H1 (cell line): ENCODE data around the gene ATP13A2. TPM values are rescaled to one million over a fixed set of nuclear protein-coding genes. Genes with fewer than 3 reads are reported as not detected.

Experiments used
- CTCF ChIA-PET: fragments of 300-600 bp; sonication (Branson Sonifier 250); formaldehyde crosslinking; loops from one replicate; lab custom pipeline; 2021; ENCODE audit not compliant: partially characterized antibody; lab: Charles Lee
- POLR2A ChIA-PET: fragments of 300-600 bp; sonication (Branson Sonifier 250); formaldehyde crosslinking; loops from one replicate; lab custom pipeline; 2021; ENCODE audit warnings: inconsistent platforms; ENCODE audit not compliant: partially characterized antibody; lab: Charles Lee
- DNase-seq, 2 experiments: peaks; one replicate each; pipeline versions ENCODE4 v3.0.0 to v3.0.0-alpha.2; 2010 to 2022; ENCODE audit warnings: low spot score in 2 of 2, low read depth in 1 of 2, mixed read lengths in 1 of 2
- FAIRE-seq: peaks from 2 replicates; lab custom pipeline; 2011; peaks lifted over from hg19 to GRCh38; lab: Jason Lieb, UNC
- H2AFZ ChIP-seq: 2 replicates; pipeline ENCODE4 v1.8.1; 2012; ENCODE audit warnings: low read length, inconsistent platforms
- H2AK5ac ChIP-seq: 2 replicates; pipeline ENCODE4 v1.6.1; 2013; ENCODE audit warnings: low read depth, low read length
- H2BK120ac ChIP-seq: replicated peaks from 2 replicates; pipeline ENCODE3; 2013; ENCODE audit warnings: low read depth, low read length, inconsistent platforms
- H2BK12ac ChIP-seq: 2 replicates; pipeline ENCODE4 v1.6.1; 2013; ENCODE audit warnings: low read depth, low read length
- H2BK15ac ChIP-seq: 2 replicates; pipeline ENCODE4 v1.6.1; 2013; ENCODE audit warnings: low read length
- H2BK20ac ChIP-seq: 2 replicates; pipeline ENCODE4 v1.6.1; 2013; ENCODE audit warnings: low read length
- H2BK5ac ChIP-seq: 2 replicates; pipeline ENCODE4 v1.6.1; 2013; ENCODE audit warnings: low read depth, low read length
- H3K14ac ChIP-seq: 2 replicates; pipeline ENCODE4 v1.6.1; 2013; ENCODE audit warnings: inconsistent platforms; ENCODE audit not compliant: insufficient read length
- H3K18ac ChIP-seq: 2 replicates; pipeline ENCODE4 v1.6.1; 2013; ENCODE audit warnings: low read length; ENCODE audit errors: extremely low read depth
- H3K23ac ChIP-seq: 2 replicates; pipeline ENCODE4 v1.6.1; 2013; ENCODE audit warnings: inconsistent platforms; ENCODE audit not compliant: insufficient read length
- H3K23me2 ChIP-seq: 2 replicates; pipeline ENCODE4 v1.6.1; 2013; ENCODE audit warnings: low read depth, low read length
- H3K27ac ChIP-seq: 2 replicates; pipeline ENCODE4 v1.6.1; 2011; ENCODE audit warnings: low read depth, low read length, inconsistent platforms
- H3K27me3 ChIP-seq, 4 experiments: replicated peaks in 1 of 4; 1 replicate in 1 of 4; 2 replicates in 3 of 4; pipeline versions ENCODE4 v1.6.1 to v1.8.1; 2011 to 2013; ENCODE audit warnings: low read length in 3 of 4, mild to moderate bottlenecking in 3 of 4, inconsistent platforms in 2 of 4, mixed read lengths in 2 of 4, moderate library complexity in 1 of 4; ENCODE audit not compliant: control insufficient read depth in 3 of 4, insufficient read depth in 3 of 4; ENCODE audit errors: extremely low read depth in 1 of 4
- H3K36me3 ChIP-seq, 4 experiments: 2 replicates each; pipeline versions ENCODE4 v1.6.1 to v1.8.1; 2011 to 2013; ENCODE audit warnings: mild to moderate bottlenecking in 4 of 4, low read length in 3 of 4, moderate library complexity in 2 of 4, control low read depth in 1 of 4, inconsistent platforms in 1 of 4; ENCODE audit not compliant: insufficient read depth in 4 of 4, control insufficient read depth in 2 of 4
- H3K4ac ChIP-seq: replicated peaks from 2 replicates; pipeline ENCODE3; 2013; ENCODE audit warnings: low read length, low read depth, mixed read lengths, inconsistent platforms; ENCODE audit not compliant: insufficient read length
- H3K4me1 ChIP-seq, 4 experiments: replicated peaks in 1 of 4; 1 replicate in 1 of 4; 2 replicates in 3 of 4; pipeline versions ENCODE4 v1.6.1 to v1.8.1; 2011 to 2013; ENCODE audit warnings: low read length in 3 of 4, inconsistent platforms in 2 of 4, mixed read lengths in 1 of 4; ENCODE audit not compliant: insufficient read depth in 4 of 4, control insufficient read depth in 3 of 4
- H3K4me2 ChIP-seq, 2 experiments: 2 replicates each; pipeline versions ENCODE4 v1.6.1 to v1.8.1; 2011 to 2013; ENCODE audit warnings: low read depth in 2 of 2, low read length in 2 of 2, control low read depth in 1 of 2, inconsistent platforms in 1 of 2, mild to moderate bottlenecking in 1 of 2; ENCODE audit not compliant: insufficient read depth in 1 of 2
- H3K4me3 ChIP-seq, 4 experiments: fragments of 200-600, 300-600 bp in 1 of 4; sonication (generic), shearing (Covaris generic), sonication (Bioruptor Twin) in 1 of 4; 2 replicates each; pipeline versions ENCODE4 v1.5.1 to v1.8.1; 2011 to 2016; ENCODE audit warnings: low read length in 4 of 4, low read depth in 3 of 4, control low read depth in 2 of 4, inconsistent platforms in 2 of 4, mild to moderate bottlenecking in 2 of 4, mixed read lengths in 1 of 4, moderate library complexity in 1 of 4; ENCODE audit not compliant: insufficient read depth in 2 of 4; ENCODE audit errors: extremely low read depth in 1 of 4
- H3K56ac ChIP-seq: replicated peaks from 2 replicates; pipeline ENCODE3; 2013; ENCODE audit warnings: low read depth, mild to moderate bottlenecking, mixed read lengths, low read length, inconsistent platforms; ENCODE audit not compliant: insufficient read length
- H3K79me1 ChIP-seq: 2 replicates; pipeline ENCODE4 v1.6.1; 2013; ENCODE audit warnings: low read depth, low read length, control low read depth
- H3K79me2 ChIP-seq, 2 experiments: 2 replicates each; pipeline versions ENCODE4 v1.6.1 to v1.8.1; 2012 to 2013; ENCODE audit warnings: low read length in 2 of 2, mild to moderate bottlenecking in 2 of 2, inconsistent platforms in 1 of 2; ENCODE audit not compliant: insufficient read depth in 2 of 2, control insufficient read depth in 1 of 2
- H3K9ac ChIP-seq, 4 experiments: replicated peaks in 1 of 4; 1 replicate in 1 of 4; 2 replicates in 3 of 4; pipeline versions ENCODE4 v1.6.1 to v1.8.1; 2011 to 2013; ENCODE audit warnings: low read depth in 3 of 4, low read length in 3 of 4, control low read depth in 2 of 4, mild to moderate bottlenecking in 2 of 4, moderate library complexity in 2 of 4, inconsistent platforms in 1 of 4; ENCODE audit errors: extremely low read depth in 1 of 4
- H3K9me3 ChIP-seq, 2 experiments: 2 replicates each; pipeline versions ENCODE4 v1.6.1 to v1.8.1; 2012 to 2013; ENCODE audit warnings: mild to moderate bottlenecking in 2 of 2, moderate library complexity in 2 of 2, control low read depth in 1 of 2, inconsistent platforms in 1 of 2, low read depth in 1 of 2, low read length in 1 of 2, mixed read lengths in 1 of 2; ENCODE audit not compliant: insufficient read depth in 2 of 2
- H4K20me1 ChIP-seq, 2 experiments: replicated peaks in 1 of 2; 2 replicates each; pipeline versions ENCODE3 to v1.8.1; 2011 to 2013; ENCODE audit warnings: inconsistent platforms in 2 of 2, low read length in 2 of 2, mild to moderate bottlenecking in 1 of 2; ENCODE audit not compliant: insufficient read depth in 2 of 2, control insufficient read depth in 1 of 2
- H4K5ac ChIP-seq: 2 replicates; pipeline ENCODE4 v1.6.1; 2013; ENCODE audit warnings: low read length, low read depth, mixed read lengths, inconsistent platforms; ENCODE audit not compliant: insufficient read length
- H4K8ac ChIP-seq: 2 replicates; pipeline ENCODE4 v1.8.0; 2013; ENCODE audit warnings: mild to moderate bottlenecking, moderate library complexity, low read length, inconsistent platforms; ENCODE audit not compliant: insufficient read depth; ENCODE audit errors: extremely low read depth
- H4K91ac ChIP-seq: replicated peaks from 2 replicates; pipeline ENCODE3; 2013; ENCODE audit warnings: low read length, mixed read lengths, inconsistent platforms; ENCODE audit not compliant: insufficient read length
- CBX5 ChIP-seq: fragments of 300-800, 300-1000 bp; sonication (generic); IDR thresholded peaks from 2 replicates; pipeline ENCODE4 v1.7.1; 2016; ENCODE audit warnings: antibody characterized with exemption, low read length, low read depth
- CREB1 ChIP-seq: IDR thresholded peaks from 2 replicates; pipeline ENCODE4 v1.6.1; 2012; ENCODE audit warnings: inconsistent platforms
- KDM1A ChIP-seq: fragments of 200-600, 300-600 bp; sonication (generic); IDR thresholded peaks from 2 replicates; pipeline ENCODE4 v1.7.1; 2016; ENCODE audit warnings: mild to moderate bottlenecking, low read length, borderline replicate concordance
- NANOG ChIP-seq: IDR thresholded peaks from 2 replicates; pipeline ENCODE4 v1.6.1; 2011; ENCODE audit warnings: low read length, low read depth, mild to moderate bottlenecking, inconsistent platforms; ENCODE audit not compliant: insufficient read depth, poor library complexity, severe bottlenecking
- PHF8 ChIP-seq: fragments of 200-600 bp; sonication (generic); conservative IDR thresholded peaks from 2 replicates; pipeline ENCODE4 v1.7.1; 2012; ENCODE audit warnings: low read depth, mild to moderate bottlenecking, inconsistent platforms, low read length, moderate library complexity
- POLR2AphosphoS5 ChIP-seq: IDR thresholded peaks from 2 replicates; pipeline ENCODE4 v1.6.1; 2011; ENCODE audit warnings: low read depth, low read length
- RBBP5 ChIP-seq: IDR thresholded peaks from 2 replicates; pipeline ENCODE4 v1.7.1; 2012; ENCODE audit warnings: low read depth, mild to moderate bottlenecking, inconsistent platforms, low read length, moderate library complexity, borderline replicate concordance
- RXRA ChIP-seq: IDR thresholded peaks from 2 replicates; pipeline ENCODE4 v1.6.1; 2011; ENCODE audit warnings: low read depth, mild to moderate bottlenecking, low read length, moderate library complexity; ENCODE audit not compliant: insufficient read depth
- SP2 ChIP-seq: IDR thresholded peaks from 2 replicates; pipeline ENCODE4 v1.6.1; 2012; ENCODE audit warnings: mild to moderate bottlenecking, low read length, inconsistent platforms
- SUZ12 ChIP-seq: fragments of 200-600 bp; sonication (generic); IDR thresholded peaks from 2 replicates; pipeline ENCODE4 v1.6.1; 2012; ENCODE audit warnings: mild to moderate bottlenecking, inconsistent platforms, low read length, moderate library complexity, mixed read lengths
- TAF7 ChIP-seq: optimal IDR thresholded peaks from 2 replicates; pipeline ENCODE3; 2011; ENCODE audit warnings: low read depth, mild to moderate bottlenecking, inconsistent platforms, low read length, moderate library complexity, borderline replicate concordance
- TEAD4 ChIP-seq: IDR thresholded peaks from 2 replicates; pipeline ENCODE4 v1.6.1; 2012; ENCODE audit warnings: low read depth, low read length, inconsistent platforms, mixed read lengths
- YY1 ChIP-seq: IDR thresholded peaks from 2 replicates; pipeline ENCODE4 v1.6.1; 2011; ENCODE audit warnings: low read depth, mild to moderate bottlenecking, low read length
- ZNF274 ChIP-seq: IDR thresholded peaks from 2 replicates; pipeline ENCODE4 v1.7.0; 2012; ENCODE audit warnings: low read length, borderline replicate concordance; ENCODE audit errors: extremely low read depth
- WGBS, 2 experiments: shearing (Covaris generic) in 1 of 2; methylation state at CpG; one replicate each; pipeline versions ENCODE4 v1.1.6 to v1.1.7; 2013 to 2015; ENCODE audit warnings: low lambda C conversion rate in 2 of 2, mixed read lengths in 2 of 2, inconsistent platforms in 1 of 2, low coverage in 1 of 2, missing lambda C conversion rate in 1 of 2; ENCODE audit not compliant: insufficient replicate concordance in 2 of 2, insufficient coverage in 1 of 2, insufficient read length in 1 of 2; ENCODE audit errors: extremely low coverage in 1 of 2, missing lambda C conversion rate in 1 of 2; 5-methylcytosine and 5-hydroxymethylcytosine counted together
- polyA plus RNA-seq, 7 experiments: library from polyadenylated mRNA; depleted of rRNA in 3 of 7; stranded (reverse) in 5 of 7; unstranded in 2 of 7; fragments of >200 nt in 5 of 7; fragments of 200-250 nt in 2 of 7; gene quantifications; 1 replicate in 5 of 7; 2 replicates in 1 of 7; 4 replicates in 1 of 7; pipeline versions ENCODE4 v1.2.1 to v1.2.3, GENCODE V29; 2011 to 2013; ENCODE audit warnings: missing spikeins in 2 of 7, mixed read lengths in 2 of 7
- total RNA-seq: library from RNA; stranded (reverse); fragmentation: NEBNext Ultra II Directional; extraction: Animal tissue kit (Norgen Biotek cat#: 25700); gene quantifications from 2 replicates; pipeline ENCODE4 v1.2.1, GENCODE V29; 2021

The ATP13A2 gene
- total and polyA plus RNA-seq, 2 of the 8 experiments (the other 6 are each of a cell fraction or from before 2014, with no cell fraction given) = 82.1 to 83.6 TPM

DNA sequence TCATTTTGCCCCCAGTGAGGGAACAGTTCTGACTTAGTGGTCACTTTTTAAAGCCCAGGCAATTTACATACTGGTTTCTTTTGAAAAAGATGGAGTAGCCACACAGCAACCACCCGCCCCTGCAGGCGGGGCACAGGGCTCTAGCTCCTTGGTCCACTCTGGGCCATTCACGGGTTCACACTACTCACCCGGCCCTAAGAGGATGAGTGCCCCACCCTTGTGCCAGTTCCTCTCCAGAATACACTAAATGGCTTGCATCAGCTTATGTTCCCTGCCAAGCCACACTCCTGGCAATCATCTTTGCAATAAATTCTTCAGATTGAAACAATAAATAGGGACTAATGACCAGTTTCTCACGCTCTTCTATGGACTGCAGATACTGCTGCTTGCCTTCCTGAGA, 15.7 kb upstream of the ATP13A2 start:
- Histone ChIP-seq H3K9me3 (no peaks in the 10 kb centered on the region), H4K8ac (no peak overlapping the region), H3K14ac (no peak overlapping the region), H2BK20ac (no peak overlapping the region), H2AFZ (no peak overlapping the region), H2BK12ac (no peak overlapping the region), H2BK120ac (no peak overlapping the region), H3K23me2 (no peaks in the 10 kb centered on the region), H3K4ac (no peak overlapping the region), H3K4me1 (no peaks in the 10 kb centered on the region), H4K91ac (no peak overlapping the region), H3K27ac (no peak overlapping the region), H3K23ac (no peak overlapping the region), H3K56ac (no peak overlapping the region), H3K9ac (no peak overlapping the region), H3K4me3 (no peak overlapping the region), H3K36me3 (peaks cover 10 to 73% (median 38%) of the 10 kb centered on the region in 4 experiments; a peak in 7 of 8 replicates), H4K20me1 (peaks cover under 1 to 2% of the 10 kb centered on the region in 2 experiments), H4K5ac (no peak overlapping the region), H3K79me1 (no peaks in the 10 kb centered on the region), H2BK15ac (no peak overlapping the region), H3K79me2 (no peaks in the 10 kb centered on the region), H3K4me2 (no peak overlapping the region), H2BK5ac (no peak overlapping the region), H2AK5ac (no peak overlapping the region), H3K27me3 (no peaks in the 10 kb centered on the region), H3K18ac (no peak overlapping the region)
- DNase-seq (no peak), FAIRE-seq (no peak)
- 93% methylated on average over 5 of the region's 5 CpGs; no CpG with 5 or more reads in 1 of the 2 experiments for WGBS, 2 experiments
- CTCF ChIA-PET = interaction anchor here (1.2 to 1.8 kb wide), 4 partner anchors 11 to 40 kb away, joined by 3 to 8 read pairs (median 5); no protein-coding TSS in a partner anchor
- POLR2A ChIA-PET = interaction anchor here (1.0 to 1.1 kb wide), 3 partner anchors 19 to 41 kb away, joined by 3 to 4 read pairs (median 3); no protein-coding TSS in a partner anchor
- TF ChIP-seq CREB1 = no peak
- TF ChIP-seq CBX5 = no peak
- no peak for TF ChIP-seq YY1
- TF ChIP-seq SUZ12 = no peak
- TF ChIP-seq RBBP5 = no peak
- no peak for TF ChIP-seq TEAD4
- no peak for TF ChIP-seq NANOG
- no peak for TF ChIP-seq TAF7
- TF ChIP-seq RXRA = no peak
- TF ChIP-seq ZNF274 = no peak
- TF ChIP-seq SP2 = no peak
- TF ChIP-seq PHF8 = no peak
- TF ChIP-seq POLR2AphosphoS5 = no peak
- TF ChIP-seq KDM1A = no peak
